Measurements from ENCODE around the gene NEK8.

NEK8 gene

DNA sequence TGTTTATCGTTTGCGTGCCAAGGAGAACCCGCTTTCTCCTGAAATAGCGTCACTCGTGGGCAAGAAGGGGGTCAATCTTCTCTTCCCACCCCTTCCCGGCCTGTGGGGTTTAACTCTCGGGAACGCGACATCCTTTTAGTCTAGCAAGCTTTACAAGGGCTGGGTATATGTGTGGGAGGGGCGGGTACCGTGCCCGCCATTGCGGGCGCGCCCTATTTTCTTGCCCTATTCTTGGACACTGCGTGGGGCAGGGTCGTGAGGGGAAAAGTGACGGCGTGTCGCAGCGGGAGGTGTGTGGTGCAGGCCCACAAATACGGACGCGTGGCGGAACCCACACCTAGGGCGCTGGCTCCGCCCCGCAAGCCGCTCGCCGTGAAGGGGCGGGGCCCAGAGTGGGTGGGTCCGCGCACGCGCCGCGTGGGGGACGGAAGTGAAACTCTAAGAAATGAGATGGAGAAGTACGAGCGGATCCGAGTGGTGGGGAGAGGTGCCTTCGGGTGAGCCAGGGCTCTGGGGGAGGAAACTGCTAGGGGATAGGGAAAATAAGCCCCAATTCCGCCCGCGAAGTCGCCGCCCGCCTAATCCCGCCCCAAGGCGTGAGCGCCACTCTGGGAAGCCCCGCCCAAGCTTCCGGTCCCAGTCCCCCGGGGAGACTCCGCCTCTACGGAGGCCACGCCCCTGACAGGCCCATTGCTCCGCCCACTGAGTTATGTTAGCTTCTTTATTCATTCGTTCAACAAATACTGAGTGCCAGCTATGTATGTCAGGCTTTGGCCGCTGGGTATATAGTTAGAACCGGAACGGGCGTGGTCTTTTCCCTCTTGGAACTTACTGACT, at the start of gene NEK8:
Gene NEK8 (plus strand): TSS at position 425 of the 837 bp plus-strand sequence. CDS start 26 bp downstream, at position 451.
- DNase-seq = peak; percentile 87

DNA sequence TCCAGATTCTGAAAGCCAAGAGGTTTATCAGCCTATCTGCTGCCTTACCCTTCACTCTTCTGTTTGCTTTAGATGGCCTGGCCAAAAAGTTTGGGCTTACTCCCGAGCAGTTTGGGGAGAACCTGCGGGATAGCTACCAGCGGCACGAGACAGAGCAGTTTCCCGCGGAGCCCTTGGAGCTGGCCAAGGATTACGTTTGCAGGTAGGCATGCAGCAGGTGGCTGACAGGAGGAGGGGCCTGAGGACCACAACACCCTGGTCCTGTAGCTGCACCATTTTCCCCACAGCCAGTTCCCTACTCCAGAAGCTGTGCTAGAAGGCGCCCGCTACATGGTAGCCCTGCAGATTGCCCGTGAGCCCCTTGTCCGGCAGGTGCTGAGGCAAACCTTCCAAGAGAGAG, 45.9 kb upstream of the NEK8 start:
- no peak for DNase-seq

DNA sequence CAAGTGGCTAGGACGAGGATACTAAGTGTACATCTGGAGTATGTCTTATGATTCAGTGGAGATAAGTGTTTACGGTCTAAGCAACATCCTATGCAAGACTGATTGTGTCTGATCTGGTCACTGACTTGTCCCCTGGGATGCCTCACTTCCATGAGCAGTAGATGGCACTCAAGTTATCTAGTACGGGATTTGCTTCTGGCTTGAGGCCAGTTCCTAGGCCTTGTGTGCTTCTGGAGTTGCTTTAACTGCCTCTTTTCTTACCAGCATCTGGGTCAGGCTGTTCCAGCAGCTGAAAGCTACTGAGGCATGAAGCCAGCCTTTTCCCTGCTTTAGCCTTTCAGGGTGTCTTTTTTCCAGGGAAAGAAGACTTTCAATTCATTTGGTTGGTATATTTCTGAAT, 43.6 kb upstream of the NEK8 start:
- DNase-seq = no peak

DNA sequence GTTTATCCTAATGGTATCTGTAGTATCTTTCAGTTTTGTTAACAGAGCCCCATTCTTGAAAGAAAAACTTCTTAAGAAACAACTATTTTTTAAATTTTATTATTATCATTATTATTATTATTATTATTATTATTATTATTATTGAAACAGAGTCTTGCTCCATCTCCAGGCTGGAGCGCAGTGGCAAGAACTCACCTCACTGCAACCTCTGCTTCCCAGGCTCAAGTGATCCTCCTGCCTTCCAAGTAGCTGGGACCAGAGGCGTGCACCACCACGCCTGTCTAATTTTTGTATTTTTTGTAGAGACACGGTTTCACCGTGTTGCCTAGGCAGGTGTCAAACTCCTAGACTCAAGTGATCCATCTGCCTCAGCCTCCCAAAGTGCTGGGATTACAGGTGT, 43.2 kb upstream of the NEK8 start:
- DNase-seq = no peak

DNA sequence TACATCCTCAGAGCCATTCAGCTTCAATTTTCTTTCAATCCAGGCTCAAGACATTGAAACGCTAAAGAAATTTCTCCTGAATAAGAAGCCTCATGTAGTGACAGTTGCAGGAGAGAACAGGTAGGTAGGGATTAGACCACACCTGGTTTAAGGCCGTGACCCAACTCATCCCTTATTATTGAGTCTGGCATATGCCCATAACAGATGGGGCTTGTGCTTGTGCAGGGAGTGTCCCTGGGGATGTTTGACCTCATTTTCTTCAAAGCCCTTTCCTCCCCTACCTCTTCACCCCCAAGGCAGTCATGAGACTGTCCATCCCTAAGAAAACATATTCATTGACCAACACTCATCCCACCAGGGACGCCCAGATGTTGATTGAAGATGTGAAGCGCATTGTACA, 42.3 kb upstream of the NEK8 start:
- DNase-seq = no peak

DNA sequence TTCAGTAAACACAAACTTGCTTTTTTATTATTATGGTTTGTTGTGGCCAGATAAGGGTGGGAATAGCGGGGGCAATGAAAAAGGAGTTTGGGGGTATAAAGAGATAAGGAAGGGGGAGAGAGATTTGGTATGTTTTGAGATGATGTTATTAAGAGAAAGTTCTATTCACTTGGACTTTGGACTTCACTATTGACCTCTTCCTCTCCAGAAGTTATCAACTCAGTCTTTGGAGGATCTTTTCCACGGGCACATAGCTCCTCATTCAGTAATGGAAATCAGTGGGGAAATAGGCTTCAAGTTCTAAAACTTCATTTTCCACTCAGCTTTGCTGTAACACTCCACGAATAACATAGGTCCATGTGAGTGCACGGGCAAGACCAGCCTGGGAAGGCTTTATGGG, 40.1 kb upstream of the NEK8 start:
- no peak for DNase-seq

DNA sequence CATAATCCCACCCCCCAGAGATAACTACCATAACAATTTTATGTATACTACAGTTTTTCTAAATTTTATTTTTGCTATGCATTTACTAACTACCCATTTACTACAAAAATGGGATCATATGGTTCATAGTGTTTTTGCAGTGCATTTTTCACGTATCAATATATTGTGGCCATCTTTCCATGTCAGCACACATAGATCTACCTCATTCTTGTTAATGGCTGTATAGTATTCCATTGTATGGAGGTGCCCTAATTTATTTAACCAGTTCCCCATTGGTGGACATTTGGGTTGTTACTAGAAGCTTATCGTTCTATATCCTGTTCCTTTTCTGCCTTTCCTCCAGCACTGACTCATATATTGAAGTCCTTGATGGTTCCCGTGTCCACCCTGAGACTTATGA, 39.6 kb upstream of the NEK8 start:
- DNase-seq = no peak

DNA sequence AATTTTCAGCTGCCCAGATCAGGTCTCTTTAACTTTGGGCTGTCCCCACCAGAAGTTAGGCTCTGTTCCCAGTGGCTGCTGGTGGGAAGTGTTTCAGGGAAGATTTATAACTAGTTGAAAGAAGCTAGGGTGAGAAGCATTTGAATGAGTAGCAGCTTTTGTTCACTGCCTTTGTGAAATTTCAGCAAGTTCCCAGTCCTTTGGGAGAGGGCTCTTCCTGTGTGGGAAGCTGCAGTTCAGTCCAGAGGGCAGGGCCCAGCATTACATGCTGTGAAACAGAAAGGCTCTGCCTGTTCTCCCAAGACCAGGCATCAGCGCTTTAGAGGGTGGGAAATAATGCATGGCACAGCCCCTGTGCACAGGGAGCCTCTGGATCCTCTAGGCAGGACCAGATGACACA, 34.7 kb upstream of the NEK8 start:
- no peak for DNase-seq

DNA sequence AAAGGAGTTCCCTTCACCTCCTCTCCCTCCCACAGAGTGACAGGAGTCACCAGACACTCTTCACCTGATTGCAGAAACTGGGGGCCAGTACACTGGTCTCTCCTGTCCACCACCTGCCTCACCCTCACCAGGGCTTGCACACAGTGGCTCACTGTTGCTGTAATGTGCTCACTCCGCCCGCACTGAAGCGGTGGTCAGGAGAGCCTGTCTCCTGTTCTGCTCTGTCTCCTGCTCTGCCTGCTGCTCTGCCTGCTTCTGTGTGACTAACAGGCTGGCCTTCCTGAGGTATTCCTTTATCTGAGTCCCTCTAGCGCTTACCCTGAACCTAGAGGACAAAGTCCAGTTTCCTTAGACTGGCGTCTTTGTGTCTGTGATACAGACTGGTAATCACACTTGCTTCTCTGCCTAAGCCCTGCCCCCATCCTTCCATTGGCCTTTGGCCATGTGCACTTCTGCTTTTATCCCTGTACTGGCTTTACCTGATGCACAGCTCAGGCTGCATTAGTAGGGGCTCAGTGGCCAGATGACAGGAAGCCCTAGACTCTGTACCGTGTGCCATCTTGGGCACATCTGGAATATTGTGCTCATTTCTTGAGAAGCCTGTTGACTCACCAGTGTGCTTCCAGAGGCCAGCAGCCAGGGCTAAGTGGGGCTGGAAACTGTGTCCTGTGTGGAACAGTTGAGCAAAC, 30.2 kb upstream of the NEK8 start:
- DNase-seq = no peak

DNA sequence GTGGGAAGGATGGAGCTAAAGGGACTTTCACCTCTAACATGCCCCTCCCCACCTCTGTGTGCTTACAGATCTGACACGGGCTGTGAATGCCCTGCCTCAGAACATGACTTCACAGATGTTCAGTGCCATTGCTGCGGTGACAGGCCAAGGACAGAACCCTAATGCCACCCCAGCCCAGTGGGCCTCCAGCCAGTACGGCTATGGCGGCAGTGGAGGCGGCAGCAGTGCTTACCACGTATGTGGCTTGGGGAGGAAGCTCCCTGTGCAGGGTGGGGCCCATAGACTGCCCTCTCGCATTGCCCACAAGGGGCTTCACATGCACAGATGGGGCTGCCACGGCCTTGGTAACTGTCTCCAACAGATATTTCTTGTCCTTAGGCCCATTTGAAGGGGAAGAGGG, 28.3 kb upstream of the NEK8 start:
- no peak for DNase-seq

DNA sequence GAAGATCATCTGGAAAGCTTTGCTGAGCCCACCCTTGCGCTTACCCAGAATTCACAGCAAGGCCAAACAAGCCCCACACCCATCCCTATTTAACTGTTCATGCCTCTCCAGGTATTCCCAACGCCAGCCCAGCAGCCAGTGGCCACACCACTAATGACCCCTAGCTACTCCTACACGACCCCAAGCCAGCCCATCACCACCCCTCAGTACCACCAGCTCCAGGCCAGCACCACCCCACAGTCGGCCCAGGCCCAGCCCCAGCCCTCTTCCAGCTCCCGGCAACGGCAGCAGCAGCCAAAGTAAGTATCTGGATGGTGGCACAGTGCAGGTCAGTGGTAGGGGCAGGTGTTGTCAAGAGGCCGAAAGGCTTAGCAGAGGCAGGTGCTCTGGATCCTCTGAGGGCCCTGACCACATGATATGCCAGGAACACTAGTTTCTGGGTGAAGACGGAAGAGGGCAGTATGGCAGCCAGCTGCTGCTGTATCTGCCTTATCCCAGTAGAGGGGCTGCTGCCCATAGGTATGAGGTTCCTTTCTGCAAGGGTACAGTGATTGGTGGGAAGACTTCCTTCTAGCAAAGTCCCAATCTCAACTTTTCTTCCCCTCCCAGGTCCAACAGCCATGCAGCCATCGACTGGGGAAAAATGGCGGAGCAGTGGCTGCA, 27.6 kb upstream of the NEK8 start:
- no peak for DNase-seq

DNA sequence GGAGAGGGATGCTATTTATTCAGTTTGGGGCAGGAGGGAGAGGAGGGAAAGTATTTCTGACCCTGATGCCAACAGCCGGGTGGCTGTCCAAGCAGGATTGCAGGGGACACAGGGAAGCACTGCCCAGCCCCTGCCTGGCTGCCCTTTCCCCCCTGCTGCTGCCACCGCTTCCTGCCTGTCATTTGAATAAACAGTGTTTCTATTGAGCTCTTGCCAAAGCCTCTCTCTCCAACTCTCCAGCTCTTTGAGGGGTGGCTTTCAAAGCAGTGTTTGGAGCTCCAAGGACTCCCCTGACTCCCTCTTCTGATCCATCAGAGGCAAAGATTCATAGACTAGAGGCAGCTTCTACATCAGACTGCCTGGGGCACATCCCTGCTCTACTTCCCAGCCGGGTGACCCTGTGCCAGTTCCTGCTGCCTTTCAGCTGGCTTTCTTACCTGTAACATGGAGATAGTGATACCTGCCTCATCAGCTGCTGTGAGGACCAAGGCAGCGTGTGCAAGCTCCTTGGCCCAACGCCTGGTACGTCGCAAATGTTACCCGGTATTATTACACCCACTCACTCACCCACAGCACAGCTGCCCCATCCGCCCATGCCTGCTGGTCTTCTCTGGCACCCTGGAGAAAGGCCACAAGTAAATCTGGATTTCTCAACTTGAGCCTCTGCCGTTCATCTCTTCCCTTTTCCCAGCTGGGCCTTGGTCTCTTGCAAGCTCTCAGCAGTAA, 26.4 kb upstream of the NEK8 start:
- DNase-seq = no peak

DNA sequence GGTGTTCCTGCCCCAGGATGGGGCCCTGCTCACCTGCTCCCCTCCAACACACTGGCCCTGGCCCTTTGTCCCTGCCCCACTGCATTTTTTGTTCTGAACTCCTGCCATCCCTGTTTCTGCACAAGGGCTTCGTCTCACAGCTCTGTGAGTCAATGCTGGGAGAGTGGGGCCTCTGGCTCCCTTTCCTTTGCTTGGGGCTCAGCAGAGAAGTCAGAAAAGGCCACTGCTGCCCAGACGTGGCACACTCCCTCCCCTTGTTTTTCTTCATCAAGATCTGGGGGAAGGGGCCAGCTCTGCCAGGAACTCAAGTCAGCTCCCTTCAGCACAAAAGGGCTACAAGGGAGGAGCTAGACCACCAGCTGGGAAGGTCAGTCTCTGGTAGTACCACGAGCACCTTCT, 25.8 kb upstream of the NEK8 start:
- no peak for DNase-seq

DNA sequence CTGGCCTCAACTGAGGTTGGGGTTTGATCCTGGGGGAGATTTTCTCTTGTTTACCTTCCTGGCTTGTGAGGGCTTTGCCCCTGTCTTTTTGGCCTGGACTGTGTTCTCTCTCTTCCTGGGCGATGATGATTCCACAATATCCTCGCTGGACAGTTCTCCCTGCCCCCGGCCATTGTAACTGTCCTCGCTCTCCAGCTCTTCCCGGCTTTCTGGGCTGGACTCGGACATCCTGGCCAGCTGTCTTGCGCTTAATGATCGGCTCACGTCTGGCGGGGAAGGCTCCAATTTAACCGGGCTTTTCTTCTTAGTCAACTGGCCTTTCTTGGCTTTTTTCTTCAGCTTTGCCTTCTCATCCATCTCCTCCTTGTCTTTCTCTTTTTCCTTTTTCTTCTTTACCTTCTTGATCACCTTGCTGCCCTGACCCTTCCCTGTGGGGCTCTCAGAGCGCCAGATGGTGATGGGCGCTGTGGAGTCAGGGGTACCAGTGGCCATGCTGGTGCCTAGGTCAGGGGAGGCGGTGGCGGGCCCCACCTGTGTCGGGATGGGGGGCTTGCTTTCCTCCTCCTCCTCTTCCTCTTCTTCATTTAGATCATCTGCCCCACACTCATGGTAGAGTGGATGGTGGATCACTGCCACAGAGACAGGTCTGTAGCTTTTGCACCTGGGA, 24.9 kb upstream of the NEK8 start:
- DNase-seq = no peak

DNA sequence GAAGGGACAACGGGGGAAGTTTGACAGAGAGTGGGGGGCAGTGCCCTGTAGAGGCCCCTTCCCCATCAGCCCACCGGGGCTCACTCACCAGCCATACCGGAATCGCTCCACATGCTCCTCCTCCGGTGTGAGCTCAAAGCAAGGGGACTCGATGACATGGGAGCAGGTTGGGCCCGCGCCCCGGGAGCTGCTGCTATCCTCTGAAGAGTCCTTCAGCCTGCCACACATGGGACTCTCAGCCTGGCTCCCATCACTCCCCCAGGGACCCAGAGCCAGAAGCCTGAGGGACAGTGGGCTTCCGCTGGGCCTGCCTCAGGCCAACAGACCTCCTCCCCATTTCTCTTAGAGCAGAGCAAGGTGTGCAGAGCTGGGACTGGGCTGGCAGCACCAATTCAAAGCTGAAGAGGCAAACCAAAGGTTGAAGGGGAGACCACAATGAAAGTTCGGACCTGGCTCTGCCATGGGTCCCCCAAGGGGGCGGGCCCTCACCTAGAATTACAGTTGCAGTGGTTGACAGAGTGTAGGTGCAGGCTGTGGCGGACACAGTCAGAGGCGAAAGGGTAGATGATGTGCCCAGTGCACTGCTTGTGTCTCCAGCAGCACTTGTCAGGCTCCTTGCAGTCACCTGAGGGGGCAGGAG, 24.2 kb upstream of the NEK8 start:
- DNase-seq = no peak

DNA sequence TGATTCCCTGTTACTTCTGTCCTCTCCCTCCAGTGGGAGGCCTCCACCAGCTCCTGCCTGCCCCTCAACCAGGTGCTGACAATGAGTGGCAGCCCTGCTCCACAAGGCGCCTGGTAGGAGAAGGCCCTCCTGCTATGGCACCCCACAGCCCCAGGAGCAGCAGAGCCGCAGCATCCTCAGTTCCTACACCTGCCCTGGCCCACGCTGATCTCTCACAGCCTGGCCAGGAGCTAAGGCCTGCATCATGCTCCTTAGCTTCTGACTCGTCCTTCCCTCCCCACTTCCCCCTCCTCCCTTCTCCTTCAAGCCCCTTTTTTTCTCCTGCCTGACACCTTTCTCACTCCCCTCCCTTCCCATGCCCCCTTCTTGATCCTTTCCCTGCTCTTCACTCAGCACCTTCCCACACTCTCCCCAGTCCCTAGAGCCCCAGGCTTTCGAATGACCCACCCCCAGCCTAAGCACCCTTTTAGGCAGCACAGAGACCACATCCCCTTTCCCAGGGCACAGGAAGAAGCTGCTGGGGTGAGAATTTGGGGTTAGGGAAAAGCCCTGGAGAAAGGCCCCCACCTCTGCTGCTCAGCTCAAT, 23.4 kb upstream of the NEK8 start:
- no peak for DNase-seq

DNA sequence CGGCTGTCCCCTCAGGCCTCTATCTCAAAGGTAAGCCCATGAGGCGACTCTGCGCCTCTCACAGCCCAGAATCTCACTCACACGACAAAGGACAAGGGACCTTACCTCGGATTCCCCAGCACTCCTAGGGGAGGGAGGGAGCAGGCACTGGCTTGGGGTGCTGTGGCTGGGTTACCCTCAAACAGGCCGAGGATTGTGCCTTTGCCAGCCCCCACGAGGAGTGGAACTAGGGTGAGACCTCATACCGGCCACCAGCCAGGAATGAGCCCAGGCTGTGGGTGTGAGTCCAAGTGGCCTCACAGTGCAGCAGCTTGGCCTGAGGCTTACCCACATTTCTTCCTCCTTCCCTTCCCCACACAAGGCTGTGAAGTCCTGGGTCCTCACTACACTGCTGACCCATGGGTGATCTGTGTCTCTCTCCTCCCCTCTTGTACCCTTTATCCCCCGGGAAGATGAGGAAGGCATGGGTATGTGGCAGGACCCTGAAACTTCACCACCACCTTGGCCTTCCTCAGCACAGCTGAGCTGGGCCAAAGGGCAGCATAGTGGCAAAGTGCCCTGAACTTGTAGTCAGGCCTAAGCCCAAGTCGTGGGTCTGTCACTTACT, 22.8 kb upstream of the NEK8 start:
- no peak for DNase-seq

DNA sequence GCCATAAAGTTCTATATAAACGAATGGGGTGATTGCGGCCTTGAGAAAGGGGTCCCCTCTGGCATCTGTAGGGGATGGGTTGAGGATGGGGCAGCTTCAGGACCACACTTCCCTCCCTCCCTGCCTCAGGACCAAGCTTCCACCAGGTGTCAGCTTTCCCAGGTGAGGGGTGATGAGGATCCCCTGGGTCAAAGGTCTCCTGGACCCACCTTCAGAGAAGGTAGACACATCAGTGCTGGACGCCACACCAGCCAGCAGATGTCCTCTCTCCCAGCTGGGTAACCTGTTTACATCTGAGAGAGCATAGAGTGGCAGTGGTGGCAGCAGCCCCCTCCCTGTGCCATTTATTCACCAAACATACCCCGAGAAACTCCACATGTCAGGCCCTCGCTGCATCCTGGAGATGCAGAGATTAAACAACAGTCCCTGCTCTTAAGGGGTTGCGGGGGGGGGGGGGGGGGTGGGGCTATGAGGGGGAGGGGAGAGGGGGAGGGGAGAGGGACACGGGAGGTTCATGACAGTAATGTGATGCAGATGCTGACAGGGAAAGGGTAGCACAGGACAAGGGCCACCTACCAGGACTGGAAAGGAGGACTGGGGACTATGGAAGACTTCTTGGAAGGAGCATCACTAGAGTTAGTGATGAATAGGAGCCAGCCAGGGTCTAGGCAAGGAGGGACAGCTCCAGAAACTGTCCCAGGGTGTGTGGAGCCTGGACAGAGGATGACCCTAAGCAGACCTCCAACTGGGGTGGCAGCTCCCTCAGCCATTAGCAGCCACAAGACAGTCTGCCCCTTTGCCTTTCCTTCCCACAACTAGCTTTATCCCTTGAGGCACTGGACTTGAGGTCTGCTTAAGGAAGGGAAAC, 21.9 kb upstream of the NEK8 start:
- DNase-seq = no peak

DNA sequence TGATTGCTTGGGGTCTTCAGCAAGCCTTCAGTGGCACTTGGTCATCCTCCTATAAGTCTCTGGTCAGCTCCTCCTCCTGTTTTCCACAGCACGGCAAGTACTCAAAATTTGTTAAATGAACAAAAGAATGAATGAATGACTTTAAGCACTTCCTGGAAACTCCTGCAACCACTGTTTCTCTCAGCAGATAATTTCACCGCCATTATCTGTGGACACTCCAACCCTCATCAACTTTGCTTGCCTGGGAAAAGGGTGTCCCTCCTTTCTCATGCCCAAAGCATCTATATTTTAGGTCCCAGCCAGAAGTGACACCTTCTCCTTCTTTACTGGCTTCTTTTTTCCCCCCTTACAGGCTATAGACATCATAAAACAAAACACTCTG, 21.3 kb upstream of the NEK8 start:
- no peak for DNase-seq
